Cardiac septum (tissue), 1 donor: ENCODE data around the gene UBE4A. TPM values are rescaled to one million over a fixed set of nuclear protein-coding genes. Genes with fewer than 3 reads are reported as not detected.

Source experiments
- DNase-seq: peaks from one replicate; pipeline ENCODE4 v3.0.0-alpha.2; 2020; ENCODE audit warnings: low spot score
- intact Hi-C: fragments of 100-400 bp; cut with DNase I; formaldehyde crosslinking; loops from one replicate; pipeline ENCODE4 v1.14.0; 2022
- long read RNA-seq: library from polyadenylated mRNA; unstranded; transcript quantifications from one replicate; pipeline ENCODE4 v2.0.0, GENCODE V29; 2021
- total RNA-seq: library from RNA; stranded (reverse); fragmentation: NEBNext Ultra II Directional; extraction: Animal tissue kit (Norgen Biotek cat#: 25700); gene quantifications from one replicate; pipeline ENCODE4 v1.2.1, GENCODE V29; 2021
- donor health status: DM: no; HTN: no; CAD: no.

UBE4A gene, protein sequence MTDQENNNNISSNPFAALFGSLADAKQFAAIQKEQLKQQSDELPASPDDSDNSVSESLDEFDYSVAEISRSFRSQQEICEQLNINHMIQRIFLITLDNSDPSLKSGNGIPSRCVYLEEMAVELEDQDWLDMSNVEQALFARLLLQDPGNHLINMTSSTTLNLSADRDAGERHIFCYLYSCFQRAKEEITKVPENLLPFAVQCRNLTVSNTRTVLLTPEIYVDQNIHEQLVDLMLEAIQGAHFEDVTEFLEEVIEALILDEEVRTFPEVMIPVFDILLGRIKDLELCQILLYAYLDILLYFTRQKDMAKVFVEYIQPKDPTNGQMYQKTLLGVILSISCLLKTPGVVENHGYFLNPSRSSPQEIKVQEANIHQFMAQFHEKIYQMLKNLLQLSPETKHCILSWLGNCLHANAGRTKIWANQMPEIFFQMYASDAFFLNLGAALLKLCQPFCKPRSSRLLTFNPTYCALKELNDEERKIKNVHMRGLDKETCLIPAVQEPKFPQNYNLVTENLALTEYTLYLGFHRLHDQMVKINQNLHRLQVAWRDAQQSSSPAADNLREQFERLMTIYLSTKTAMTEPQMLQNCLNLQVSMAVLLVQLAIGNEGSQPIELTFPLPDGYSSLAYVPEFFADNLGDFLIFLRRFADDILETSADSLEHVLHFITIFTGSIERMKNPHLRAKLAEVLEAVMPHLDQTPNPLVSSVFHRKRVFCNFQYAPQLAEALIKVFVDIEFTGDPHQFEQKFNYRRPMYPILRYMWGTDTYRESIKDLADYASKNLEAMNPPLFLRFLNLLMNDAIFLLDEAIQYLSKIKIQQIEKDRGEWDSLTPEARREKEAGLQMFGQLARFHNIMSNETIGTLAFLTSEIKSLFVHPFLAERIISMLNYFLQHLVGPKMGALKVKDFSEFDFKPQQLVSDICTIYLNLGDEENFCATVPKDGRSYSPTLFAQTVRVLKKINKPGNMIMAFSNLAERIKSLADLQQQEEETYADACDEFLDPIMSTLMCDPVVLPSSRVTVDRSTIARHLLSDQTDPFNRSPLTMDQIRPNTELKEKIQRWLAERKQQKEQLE
- total RNA-seq, result 38.3 TPM
- long read RNA-seq, full-length matches to known transcripts, result 9 of 29 reads
- long read RNA-seq, partial matches to known transcripts, result 7 of 29 reads
- long read RNA-seq, other reads (novel, unspliced or antisense), result 13 of 29 reads

GRCh38 chr11:118359295-118359958 is at the start of gene UBE4A:
UBE4A (plus strand) TSS chr11:118359600; CDS start chr11:118365081, 5,481 bp downstream.
- peak; percentile 97 for DNase-seq
- intact Hi-C loops, result no loop called here

GRCh38 chr11:118310271-118310670 is 49.1 kb upstream of the UBE4A start:
- intact Hi-C loops, result no loop called here
- DNase-seq, result no peak

DNA sequence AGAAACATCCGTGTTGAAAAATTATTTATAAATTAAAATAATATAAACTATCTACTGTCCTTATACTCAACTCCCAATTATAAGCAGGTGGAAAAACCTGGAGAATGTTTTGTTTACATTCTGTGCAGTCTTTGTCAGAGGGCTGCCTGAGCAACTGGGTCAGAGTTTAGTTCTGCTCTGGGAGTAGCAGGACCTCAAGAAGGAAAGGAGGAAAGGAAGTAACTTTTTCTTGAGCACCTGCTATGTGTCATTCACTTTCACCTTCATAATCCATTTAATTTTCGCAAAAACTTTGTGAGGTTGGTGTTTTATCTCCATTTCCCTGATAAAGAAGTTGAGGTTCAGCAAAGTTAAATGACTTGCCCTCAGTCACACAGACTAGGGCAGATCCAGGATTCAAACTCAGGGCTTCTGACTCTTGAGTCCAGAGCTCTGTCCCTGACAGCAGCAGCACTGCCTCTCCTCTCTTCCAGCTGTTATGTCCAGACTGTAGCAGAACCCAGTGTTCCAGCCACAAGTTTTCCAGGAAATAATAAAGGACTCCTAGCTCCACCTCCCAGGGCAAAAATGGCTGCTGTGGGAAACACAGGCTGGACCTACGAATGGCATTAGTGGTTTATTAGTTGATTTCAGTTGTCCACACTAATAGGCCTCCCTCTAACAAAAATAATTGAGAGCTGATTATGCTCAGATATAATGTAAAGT is 48.5 kb upstream of the UBE4A start:
- no peak for DNase-seq
- intact Hi-C loops, result no loop called here

- no peak for DNase-seq
- intact Hi-C loops, result no loop called here
Observed at GRCh38 chr11:118311518-118311917, 47.9 kb upstream of the UBE4A start.

GRCh38 chr11:118312328-118312727 is 47.1 kb upstream of the UBE4A start:
- no peak for DNase-seq
- intact Hi-C loops, result no loop called here

DNA sequence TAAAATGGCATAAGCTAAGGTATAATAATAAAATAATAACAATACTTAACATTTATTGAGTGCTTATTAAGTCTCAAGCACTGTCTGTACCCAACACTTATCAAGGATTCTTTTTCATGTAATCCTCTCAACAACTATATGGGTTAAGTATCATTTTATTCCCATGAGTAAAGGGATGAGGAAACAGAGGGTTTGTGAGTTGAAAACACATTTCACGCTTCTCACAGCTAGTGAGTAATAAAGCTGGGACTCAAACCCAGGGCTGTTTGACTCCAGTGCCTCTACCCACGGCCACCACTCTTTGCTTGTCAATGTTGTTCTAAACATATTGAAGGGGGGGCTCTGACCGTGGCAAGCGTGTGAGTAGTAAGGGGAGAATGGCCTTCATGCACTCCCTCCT is 46.2 kb upstream of the UBE4A start:
- no peak for DNase-seq
- intact Hi-C loops, result no loop called here

DNA sequence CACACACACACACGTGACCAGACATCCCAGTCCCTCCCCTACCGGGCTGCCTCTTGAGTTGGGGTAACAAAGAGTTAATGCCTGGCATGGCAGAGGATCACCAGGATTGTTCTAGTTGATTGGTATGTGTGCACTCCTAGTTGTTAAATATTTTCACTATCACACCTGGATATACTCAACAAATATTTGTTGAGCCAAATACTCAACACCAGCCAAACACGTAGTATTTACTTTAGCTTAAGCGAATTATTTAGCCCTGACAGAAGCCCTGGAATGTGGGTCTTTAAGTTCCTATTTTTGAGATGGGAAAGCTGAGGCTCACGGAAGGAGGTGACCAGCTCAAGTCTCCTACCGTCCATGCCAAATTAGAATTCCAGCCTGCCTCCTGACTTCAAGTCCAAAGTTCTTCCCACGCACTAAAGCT is 44.4 kb upstream of the UBE4A start:
- intact Hi-C loops, result no loop called here
- DNase-seq, result no peak

- intact Hi-C loops, result no loop called here
- no peak for DNase-seq
Observed at GRCh38 chr11:118318124-118318523, 41.3 kb upstream of the UBE4A start.

- intact Hi-C loops, result no loop called here
- no peak for DNase-seq
Observed at GRCh38 chr11:118318581-118319336, 40.6 kb upstream of the UBE4A start.

DNA sequence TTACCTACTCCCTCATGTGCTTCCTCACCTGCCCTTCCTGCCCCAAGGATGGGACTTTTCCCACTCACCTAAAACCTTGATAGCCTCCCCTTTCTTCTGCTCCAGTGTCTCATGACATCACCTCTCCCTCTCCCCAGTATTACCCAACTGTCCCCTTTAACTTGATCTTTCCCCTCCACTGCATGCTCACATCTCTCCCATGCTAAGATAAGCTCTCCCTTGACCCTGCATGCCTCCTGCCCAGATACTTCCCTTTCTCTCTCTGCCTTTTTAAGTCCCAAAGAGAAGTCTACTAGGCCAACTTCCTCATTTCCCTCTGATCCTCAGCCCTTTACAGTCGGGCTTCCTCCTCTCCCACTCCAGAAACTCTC is 40.1 kb upstream of the UBE4A start:
- intact Hi-C loops, result no loop called here
- no peak for DNase-seq

- intact Hi-C loops, result no loop called here
- no peak for DNase-seq
Observed at GRCh38 chr11:118320515-118320914, 38.9 kb upstream of the UBE4A start.

GRCh38 chr11:118321386-118322082 is 37.9 kb upstream of the UBE4A start:
- DNase-seq, result no peak
- intact Hi-C loops, result no loop called here

DNA sequence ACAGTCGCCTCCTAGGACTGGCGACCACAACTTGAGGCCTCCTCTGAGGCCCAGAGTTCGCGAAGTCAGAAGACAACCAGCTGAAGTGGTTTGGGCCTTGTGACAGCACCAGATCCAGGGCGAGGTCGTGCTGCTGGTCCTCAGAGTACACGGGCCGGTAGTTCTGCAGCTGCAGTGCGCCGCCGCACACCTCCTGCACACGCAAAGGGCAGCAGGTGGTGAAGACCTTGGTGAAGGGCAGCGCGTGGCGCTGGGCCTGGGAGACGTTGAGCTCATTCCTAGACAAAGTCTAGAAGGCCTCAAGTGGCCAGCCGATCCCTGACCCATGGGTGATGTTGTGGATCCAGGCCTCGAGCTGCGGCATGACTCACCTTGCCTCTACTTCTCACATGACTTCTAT is 36.7 kb upstream of the UBE4A start:
- no peak for DNase-seq
- intact Hi-C loops, result no loop called here

DNA sequence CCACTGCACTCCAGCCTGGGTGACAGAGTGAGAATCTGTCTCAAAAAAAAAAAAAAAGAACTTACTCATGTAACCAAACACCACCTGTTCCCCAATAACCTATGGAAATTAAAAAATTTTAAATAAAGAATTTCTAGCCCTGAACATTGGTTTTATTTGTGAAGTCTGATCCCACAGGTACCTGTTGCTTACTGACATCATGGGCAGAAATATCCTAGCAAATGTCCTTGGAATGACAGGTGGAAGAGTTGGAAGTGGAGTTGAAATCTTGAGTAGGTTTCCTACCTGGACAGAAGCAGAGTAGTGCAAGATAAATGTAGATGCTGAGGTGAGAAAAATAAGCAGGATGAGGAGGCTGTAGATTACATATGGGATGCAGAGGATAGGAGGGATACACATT is 34.1 kb upstream of the UBE4A start:
- intact Hi-C loops, result no loop called here
- DNase-seq, result no peak

DNA sequence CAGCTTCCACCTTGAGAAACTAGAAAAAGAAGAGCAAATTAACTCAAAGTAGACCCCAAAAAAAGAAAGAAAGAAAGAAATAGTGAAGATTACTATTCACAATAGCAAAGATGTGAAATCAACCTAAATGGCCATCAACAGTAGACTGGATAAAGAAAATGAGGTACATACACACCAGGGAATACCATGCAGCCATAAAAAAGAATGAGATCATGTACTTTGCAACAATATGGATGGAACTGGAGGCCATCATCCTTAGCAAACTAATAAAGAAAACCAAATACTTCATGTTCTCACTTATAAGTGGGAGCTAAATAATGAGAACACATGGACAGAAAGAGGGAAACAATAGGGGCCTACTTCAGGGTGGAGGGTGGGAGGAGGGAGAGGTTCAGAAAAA is 30.7 kb upstream of the UBE4A start:
- intact Hi-C loops, result no loop called here
- no peak for DNase-seq

DNA sequence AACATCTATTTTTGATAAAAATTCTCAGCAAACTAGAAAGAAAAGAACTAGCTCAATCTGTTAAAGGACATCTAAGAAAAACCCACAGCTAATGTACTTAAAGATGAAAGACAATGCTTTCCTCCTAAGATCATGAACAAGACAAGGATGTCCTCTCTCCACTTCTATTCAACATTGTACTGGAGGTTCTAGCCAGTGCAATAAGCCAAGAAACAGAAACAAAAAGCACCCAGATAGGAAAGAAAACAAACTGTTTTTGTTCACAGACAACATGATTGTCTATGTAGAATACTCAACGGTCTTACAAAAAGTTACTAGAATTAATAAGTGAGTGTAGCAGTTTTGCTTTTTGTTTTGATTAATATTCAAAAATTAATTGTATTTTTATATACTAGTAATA is 24.7 kb upstream of the UBE4A start:
- no peak for DNase-seq
- intact Hi-C loops, result no loop called here

- intact Hi-C loops, result no loop called here
- no peak for DNase-seq
Observed at GRCh38 chr11:118338637-118339061, 20.8 kb upstream of the UBE4A start.
